SJCRH30 (cell line): Measurements from ENCODE around the gene RPL10. TPM values are rescaled to one million over a fixed set of nuclear protein-coding genes. Genes with fewer than 3 reads are reported as not detected.
A peak's percentile ranks its signal among the peaks of the same experiment; 100 is the strongest.

ENCODE experiments used
- DNase-seq, 2 experiments: peaks; one replicate each; pipeline ENCODE4 v3.0.0-alpha.2; 2015 to 2020
- H3K27ac ChIP-seq: fragments of 250-450 bp; sonication (Bioruptor Pico); 2 replicates; pipeline ENCODE4 v1.5.1; 2020; ENCODE audit warnings: mild to moderate bottlenecking, moderate library complexity
- H3K27me3 ChIP-seq: fragments of 250-450 bp; sonication (Bioruptor Pico); 2 replicates; pipeline ENCODE4 v1.5.1; 2020; ENCODE audit warnings: mild to moderate bottlenecking, moderate library complexity
- H3K36me3 ChIP-seq: fragments of 250-450 bp; sonication (Bioruptor Pico); 2 replicates; pipeline ENCODE4 v1.5.1; 2020; ENCODE audit warnings: mild to moderate bottlenecking, moderate library complexity
- H3K4me1 ChIP-seq: fragments of 250-450 bp; sonication (Bioruptor Pico); 2 replicates; pipeline ENCODE4 v1.5.1; 2020; ENCODE audit warnings: mild to moderate bottlenecking, moderate library complexity
- H3K4me3 ChIP-seq: fragments of 250-450 bp; sonication (Bioruptor Pico); 2 replicates; pipeline ENCODE4 v1.5.1; 2020; ENCODE audit warnings: mild to moderate bottlenecking, moderate library complexity
- H3K9me3 ChIP-seq: fragments of 250-450 bp; sonication (Bioruptor Pico); replicated peaks from 2 replicates; pipeline ENCODE4 v1.5.1; 2020; ENCODE audit warnings: mild to moderate bottlenecking, moderate library complexity
- total RNA-seq: library from RNA; depleted of rRNA; stranded (reverse); fragments of >200 nt; shearing (Covaris generic); gene quantifications from 2 replicates; pipeline ENCODE4 v1.2.3, GENCODE V29; 2014

The RPL10 gene
- total RNA-seq, 1 experiment from 2014 or later, result 3,093 TPM

GRCh38 chrX:154413142-154413541 is 15.0 kb downstream of the RPL10 start:
- no peak for DNase-seq
- peaks cover 11% of the 10 kb centered on the region; the same call in 1 of the 2 replicates for H3K4me1 ChIP-seq
- H3K27ac ChIP-seq, result no peak overlapping the region
- H3K9me3 ChIP-seq, result no peaks in the 10 kb centered on the region
- H3K4me3 ChIP-seq, result no peak overlapping the region
- no peaks in the 10 kb centered on the region for H3K27me3 ChIP-seq
- H3K36me3 ChIP-seq, result no peaks in the 10 kb centered on the region

DNA sequence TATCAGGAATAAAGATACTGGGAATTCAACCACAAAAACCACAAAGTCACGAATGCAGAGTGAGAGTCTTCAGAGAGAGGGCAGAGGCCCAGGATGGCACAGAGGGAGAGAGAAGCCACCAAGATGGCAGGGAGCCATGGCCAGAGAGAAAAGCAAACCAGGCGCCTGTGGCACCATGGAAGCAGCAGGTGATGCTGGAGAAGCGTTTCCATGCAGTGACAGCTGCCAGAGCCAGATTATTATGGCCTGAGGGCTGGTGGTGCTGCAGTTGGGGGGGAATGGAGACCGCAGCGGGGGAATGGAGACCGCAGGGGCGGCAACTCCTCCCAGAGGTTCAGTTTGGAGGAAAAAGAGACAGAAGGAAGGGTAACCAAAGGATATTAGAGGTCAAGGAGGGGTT is 19.0 kb downstream of the RPL10 start:
- H3K4me1 ChIP-seq, result peaks cover 10% of the 10 kb centered on the region; the same call in 1 of the 2 replicates
- no peak overlapping the region for H3K4me3 ChIP-seq
- H3K9me3 ChIP-seq, result no peaks in the 10 kb centered on the region
- no peaks in the 10 kb centered on the region for H3K27me3 ChIP-seq
- no peaks in the 10 kb centered on the region for H3K36me3 ChIP-seq
- peak; percentile 86 to 88 for DNase-seq
- peak overlapping the region; percentile 20; the same call in 1 of the 2 replicates for H3K27ac ChIP-seq

GRCh38 chrX:154419189-154419588 is 21.0 kb downstream of the RPL10 start:
- H3K4me3 ChIP-seq, result no peak overlapping the region
- H3K27me3 ChIP-seq, result no peaks in the 10 kb centered on the region
- no peak for DNase-seq
- peaks cover 10% of the 10 kb centered on the region; the same call in 1 of the 2 replicates for H3K4me1 ChIP-seq
- H3K27ac ChIP-seq, result no peak overlapping the region
- no peaks in the 10 kb centered on the region for H3K36me3 ChIP-seq
- no peaks in the 10 kb centered on the region for H3K9me3 ChIP-seq

- Histone ChIP-seq H3K27ac (no peak overlapping the region), H3K36me3 (no peaks in the 10 kb centered on the region), H3K4me1 (peaks cover 10% of the 10 kb centered on the region; the same call in 1 of the 2 replicates), H3K4me3 (no peak overlapping the region), H3K9me3 (no peaks in the 10 kb centered on the region), H3K27me3 (no peaks in the 10 kb centered on the region)
- DNase-seq, result no peak
Observed at GRCh38 chrX:154419688-154420401, 21.7 kb downstream of the RPL10 start.

- H3K27ac ChIP-seq, result no peak overlapping the region
Observed at GRCh38 chrX:154420402-154420756, 22.2 kb downstream of the RPL10 start.

GRCh38 chrX:154426916-154427770 is 29.0 kb downstream of the RPL10 start:
- Histone ChIP-seq H3K9me3 (no peaks in the 10 kb centered on the region), H3K27ac (no peak overlapping the region), H3K36me3 (no peaks in the 10 kb centered on the region), H3K27me3 (no peaks in the 10 kb centered on the region), H3K4me3 (no peak overlapping the region), H3K4me1 (no peaks in the 10 kb centered on the region)
- DNase-seq, result no peak

More at GRCh38 chrX:154420402-154420756, 22.2 kb downstream of the RPL10 start:
- no peaks in the 10 kb centered on the region for H3K36me3 ChIP-seq
- H3K9me3 ChIP-seq, result no peaks in the 10 kb centered on the region
- H3K4me1 ChIP-seq, result peaks cover 10% of the 10 kb centered on the region; the same call in 1 of the 2 replicates
- no peaks in the 10 kb centered on the region for H3K27me3 ChIP-seq
- DNase-seq, result no peak
- H3K4me3 ChIP-seq, result no peak overlapping the region

GRCh38 chrX:154428176-154429171 is 30.3 kb downstream of the RPL10 start, which contains the start of gene ATP6AP1:
TSS of gene ATP6AP1 (plus strand) at chrX:154428677. CDS start at chrX:154428693, 16 bp downstream.
- peak; percentile 93 to 94 for DNase-seq
- H3K36me3 ChIP-seq, result no peaks in the 10 kb centered on the region
- no peaks in the 10 kb centered on the region for H3K4me1 ChIP-seq
- H3K4me3 ChIP-seq, result peak within 1 kb of the TSS; percentile 88
- H3K9me3 ChIP-seq, result no peaks in the 10 kb centered on the region
- H3K27me3 ChIP-seq, result no peaks in the 10 kb centered on the region
- peak within 1 kb of the TSS; percentile 18; the same call in 1 of the 2 replicates for H3K27ac ChIP-seq

GRCh38 chrX:154429711-154430110 is 31.5 kb downstream of the RPL10 start:
- no peak for DNase-seq
- H3K4me3 ChIP-seq, result no peak overlapping the region
- H3K4me1 ChIP-seq, result no peaks in the 10 kb centered on the region
- no peaks in the 10 kb centered on the region for H3K27me3 ChIP-seq
- 0 out of 2 replicates have a peak, but pooled peaks cover under 1% of the 10 kb centered on the region for H3K36me3 ChIP-seq
- no peaks in the 10 kb centered on the region for H3K9me3 ChIP-seq
- H3K27ac ChIP-seq, result no peak overlapping the region

DNA sequence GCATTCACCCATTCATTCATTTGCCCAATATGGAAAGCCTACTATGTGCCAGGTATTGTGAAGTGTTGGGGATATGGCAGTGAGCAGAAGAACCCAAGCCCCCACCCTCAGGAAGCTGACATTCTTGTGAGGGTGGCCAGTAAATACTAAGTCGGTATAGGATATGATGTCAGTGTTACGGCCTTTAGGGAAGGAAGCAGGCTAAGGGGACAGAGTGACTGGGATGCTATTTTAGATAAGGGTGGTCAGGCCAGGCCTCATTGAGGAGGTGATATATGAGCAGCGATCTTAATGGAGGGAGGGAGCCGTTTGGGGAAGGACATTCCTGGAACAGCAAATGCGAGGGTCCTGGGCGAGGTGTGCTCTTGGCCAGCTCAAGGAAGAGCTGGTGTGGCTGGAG is 32.3 kb downstream of the RPL10 start:
- Histone ChIP-seq H3K4me3 (no peak overlapping the region), H3K36me3 (0 out of 2 replicates have a peak, but pooled peaks cover 2% of the 10 kb centered on the region), H3K27me3 (no peaks in the 10 kb centered on the region), H3K27ac (no peak overlapping the region), H3K4me1 (no peaks in the 10 kb centered on the region), H3K9me3 (no peaks in the 10 kb centered on the region)
- no peak for DNase-seq

DNA sequence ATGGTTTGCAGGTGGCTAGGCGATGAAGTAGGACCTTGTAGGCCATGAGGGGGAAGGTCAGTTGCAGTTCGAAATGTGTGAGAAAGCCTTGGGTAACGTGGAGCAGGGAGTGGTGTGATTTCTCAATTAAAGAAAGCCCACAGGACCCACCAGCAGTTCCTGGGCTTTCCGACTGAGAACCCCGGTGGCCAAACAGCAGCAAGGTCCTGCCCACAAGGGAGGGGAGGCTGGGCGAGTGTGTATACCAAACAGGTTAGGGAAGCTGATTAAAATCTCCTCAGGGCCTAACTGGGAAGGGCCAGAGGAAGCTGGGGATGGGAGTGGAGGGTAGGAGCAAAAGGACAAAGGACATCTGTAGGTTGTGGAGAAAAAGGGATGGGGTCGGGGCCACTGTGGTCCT is 32.7 kb downstream of the RPL10 start:
- DNase-seq, result no peak

DNA sequence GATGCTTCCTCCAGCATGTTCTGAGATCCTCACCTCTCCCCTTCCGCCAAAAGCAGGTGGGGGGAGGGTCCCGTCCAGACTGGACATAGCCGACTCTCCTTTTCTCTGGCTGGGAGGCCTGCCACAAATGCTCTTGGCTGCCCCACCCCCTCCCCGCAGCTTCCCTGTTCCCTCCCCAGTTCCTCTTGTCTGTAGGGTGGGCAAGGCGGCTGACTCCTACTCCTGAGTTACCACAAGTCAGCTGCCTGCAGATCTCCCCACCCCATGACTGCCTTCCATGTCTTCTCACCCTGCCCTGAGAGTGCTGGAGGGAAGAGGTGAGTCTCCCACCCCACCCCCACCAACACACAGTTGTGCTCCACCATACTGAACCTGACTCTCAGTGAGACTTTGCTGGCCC is 33.2 kb downstream of the RPL10 start:
- Histone ChIP-seq H3K36me3 (0 out of 2 replicates have a peak, but pooled peaks cover 2% of the 10 kb centered on the region), H3K27me3 (no peaks in the 10 kb centered on the region), H3K4me3 (no peak overlapping the region), H3K27ac (no peak overlapping the region), H3K9me3 (no peaks in the 10 kb centered on the region), H3K4me1 (no peaks in the 10 kb centered on the region)
- no peak for DNase-seq

More for the DNA sequence above, 32.7 kb downstream of the RPL10 start:
- Histone ChIP-seq H3K4me3 (no peak overlapping the region), H3K27ac (no peak overlapping the region), H3K36me3 (0 out of 2 replicates have a peak, but pooled peaks cover 2% of the 10 kb centered on the region), H3K4me1 (no peaks in the 10 kb centered on the region), H3K27me3 (no peaks in the 10 kb centered on the region), H3K9me3 (no peaks in the 10 kb centered on the region)

DNA sequence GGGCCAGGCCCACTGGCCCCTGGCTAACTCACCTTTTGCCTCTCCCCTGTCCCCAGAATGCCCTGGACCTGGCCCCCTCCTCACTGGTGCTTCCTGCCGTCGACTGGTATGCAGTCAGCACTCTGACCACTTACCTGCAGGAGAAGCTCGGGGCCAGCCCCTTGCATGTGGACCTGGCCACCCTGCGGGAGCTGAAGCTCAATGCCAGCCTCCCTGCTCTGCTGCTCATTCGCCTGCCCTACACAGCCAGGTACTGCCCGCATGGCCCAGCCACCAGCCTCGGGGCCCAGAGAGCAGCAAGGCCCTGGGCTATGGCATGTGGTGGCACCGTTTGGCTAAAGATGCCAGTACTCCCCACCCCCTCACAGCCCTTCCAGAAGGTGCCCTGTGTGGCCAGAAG is 34.0 kb downstream of the RPL10 start:
- H3K4me1 ChIP-seq, result no peaks in the 10 kb centered on the region
- H3K27me3 ChIP-seq, result no peaks in the 10 kb centered on the region
- no peak overlapping the region for H3K27ac ChIP-seq
- H3K4me3 ChIP-seq, result no peak overlapping the region
- DNase-seq, result no peak
- H3K36me3 ChIP-seq, result 0 out of 2 replicates have a peak, but pooled peaks cover 2% of the 10 kb centered on the region
- no peaks in the 10 kb centered on the region for H3K9me3 ChIP-seq

DNA sequence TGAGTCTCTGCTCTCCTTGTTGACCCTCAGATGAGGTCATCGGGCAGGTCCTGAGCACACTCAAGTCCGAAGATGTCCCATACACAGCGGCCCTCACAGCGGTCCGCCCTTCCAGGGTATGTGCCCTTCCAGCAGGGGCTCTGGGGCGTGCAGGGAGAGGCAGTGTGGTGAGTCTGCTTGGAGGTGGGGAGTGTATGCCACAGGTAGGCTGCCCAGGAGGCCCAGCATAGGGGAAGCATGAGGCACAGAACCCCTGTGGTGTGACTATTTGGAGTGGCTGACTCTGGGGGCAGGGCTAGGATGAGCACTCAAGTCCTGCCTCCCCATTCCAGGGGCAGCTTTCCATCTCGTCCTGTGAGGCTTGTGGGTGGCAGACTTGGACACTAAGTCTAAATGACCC is 35.4 kb downstream of the RPL10 start:
- Histone ChIP-seq H3K4me3 (no peak overlapping the region), H3K4me1 (no peaks in the 10 kb centered on the region), H3K27ac (no peak overlapping the region), H3K27me3 (no peaks in the 10 kb centered on the region), H3K36me3 (0 out of 2 replicates have a peak, but pooled peaks cover 2% of the 10 kb centered on the region), H3K9me3 (no peaks in the 10 kb centered on the region)
- DNase-seq, result no peak
